Activated T-cell treated with anti-CD3 and anti-CD28 coated beads, Interleukin-2, amount 50 U/mL, for 4 hours (primary cell): ENCODE results near the gene PSMD12. TPM values are rescaled to one million over a fixed set of nuclear protein-coding genes. Genes with fewer than 3 reads are reported as not detected.
"Not testable (repeated sequence)": the region's sequence is repeated elsewhere in the genome, so short reads cannot be mapped to it uniquely, and the experiment has no call there.

Source experiments
- ATAC-seq, 2 donors: fragments of 200-7000 bp; cut with Tn5 transposase; one replicate each; pipeline ENCODE4 v1.10.0; 2021
- DNase-seq: peaks from one replicate; pipeline ENCODE4 v3.0.0-alpha.2; 2020
- H3K27me3 Mint-ChIP-seq: one replicate; pipeline ENCODE4 v1.8.0; 2021; ENCODE audit warnings: low read depth, mixed read lengths
- H3K36me3 Mint-ChIP-seq: one replicate; pipeline ENCODE4 v1.8.0; 2022; ENCODE audit warnings: mixed read lengths; ENCODE audit not compliant: insufficient read depth
- H3K4me1 Mint-ChIP-seq: one replicate; pipeline ENCODE4 v1.8.0; 2021; ENCODE audit warnings: low read depth, mixed read lengths
- H3K4me3 Mint-ChIP-seq: one replicate; pipeline ENCODE4 v1.8.0; 2021; ENCODE audit warnings: mild to moderate bottlenecking, moderate library complexity, mixed read lengths
- H3K9me3 Mint-ChIP-seq: one replicate; pipeline ENCODE4 v1.8.0; 2021; ENCODE audit warnings: mixed read lengths
- total RNA-seq, 3 donors: library from RNA; stranded (reverse); gene quantifications; one replicate each; pipeline ENCODE4 v1.2.1, GENCODE V29; 2021

The PSMD12 gene
- total RNA-seq, 3 donors from 2014 or later = 127 to 142 (median 139) TPM

- Mint-ChIP-seq H3K36me3 (no peaks in the 10 kb centered on the region), H3K9me3 (no peaks in the 10 kb centered on the region), H3K4me3 (no peak overlapping the region), H3K4me1 (no peaks in the 10 kb centered on the region), H3K27me3 (no peaks in the 10 kb centered on the region)
- ATAC-seq = no peak
- no peak for DNase-seq
These were observed 42.0 kb downstream of the PSMD12 start for GRCh38 chr17:67324330-67324729.

- no peak for ATAC-seq
- no peak overlapping the region for H3K4me3 Mint-ChIP-seq
These were observed 42.9 kb downstream of the PSMD12 start for GRCh38 chr17:67323445-67323844.

GRCh38 chr17:67322042-67322787, 44.2 kb downstream of the PSMD12 start:
- no peaks in the 10 kb centered on the region for H3K36me3 Mint-ChIP-seq
- no peak overlapping the region for H3K4me3 Mint-ChIP-seq
- H3K4me1 Mint-ChIP-seq = no peaks in the 10 kb centered on the region
- ATAC-seq (no peak), DNase-seq (no peak)
- no peaks in the 10 kb centered on the region for H3K9me3 Mint-ChIP-seq
- peaks cover 2% of the 10 kb centered on the region for H3K27me3 Mint-ChIP-seq

More at GRCh38 chr17:67323445-67323844, 42.9 kb downstream of the PSMD12 start:
- Mint-ChIP-seq H3K27me3 (peaks cover 2% of the 10 kb centered on the region), H3K9me3 (no peaks in the 10 kb centered on the region), H3K36me3 (no peaks in the 10 kb centered on the region), H3K4me1 (no peaks in the 10 kb centered on the region)
- DNase-seq = no peak

DNA sequence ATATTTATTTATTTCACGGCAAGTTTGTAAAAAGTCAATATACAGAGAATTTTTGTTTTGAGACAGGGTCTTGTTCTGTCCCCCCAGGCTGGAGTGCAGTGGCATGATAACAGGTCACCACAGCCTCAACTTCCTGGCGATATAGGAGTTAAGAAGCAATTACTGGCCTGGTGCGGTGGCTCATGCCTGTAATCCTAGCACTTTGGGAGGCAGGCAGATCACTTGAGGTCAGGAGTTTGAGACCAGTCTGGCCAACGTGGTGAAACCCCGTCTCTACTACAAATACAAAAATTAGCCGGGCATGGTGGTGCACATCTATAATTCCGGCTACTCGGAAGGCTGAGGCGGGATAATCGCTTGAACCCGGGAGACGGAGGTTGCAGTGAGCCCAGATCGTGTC, 44.9 kb downstream of the PSMD12 start:
- not testable (repeated sequence) for H3K27me3 Mint-ChIP-seq, DNase-seq, ATAC-seq, H3K9me3 Mint-ChIP-seq, H3K4me3 Mint-ChIP-seq, H3K4me1 Mint-ChIP-seq, H3K36me3 Mint-ChIP-seq

- Mint-ChIP-seq H3K4me1 (no peaks in the 10 kb centered on the region), H3K36me3 (no peaks in the 10 kb centered on the region), H3K9me3 (no peaks in the 10 kb centered on the region), H3K27me3 (peaks cover 4% of the 10 kb centered on the region), H3K4me3 (no peak overlapping the region)
- ATAC-seq (no peak), DNase-seq (no peak)
These were observed 49.6 kb downstream of the PSMD12 start for GRCh38 chr17:67316781-67317180.

GRCh38 chr17:67315865-67316264, 50.5 kb downstream of the PSMD12 start:
- H3K9me3 Mint-ChIP-seq = no peaks in the 10 kb centered on the region
- ATAC-seq (no peak), DNase-seq (no peak)
- no peaks in the 10 kb centered on the region for H3K4me1 Mint-ChIP-seq
- peaks cover 4% of the 10 kb centered on the region for H3K27me3 Mint-ChIP-seq
- H3K4me3 Mint-ChIP-seq = no peak overlapping the region
- H3K36me3 Mint-ChIP-seq = no peaks in the 10 kb centered on the region

GRCh38 chr17:67312265-67312664, 54.1 kb downstream of the PSMD12 start:
- no peaks in the 10 kb centered on the region for H3K4me1 Mint-ChIP-seq
- ATAC-seq (no peak), DNase-seq (no peak)
- H3K36me3 Mint-ChIP-seq = no peaks in the 10 kb centered on the region
- H3K9me3 Mint-ChIP-seq = no peaks in the 10 kb centered on the region
- peaks cover 2% of the 10 kb centered on the region for H3K27me3 Mint-ChIP-seq
- no peak overlapping the region for H3K4me3 Mint-ChIP-seq

DNA sequence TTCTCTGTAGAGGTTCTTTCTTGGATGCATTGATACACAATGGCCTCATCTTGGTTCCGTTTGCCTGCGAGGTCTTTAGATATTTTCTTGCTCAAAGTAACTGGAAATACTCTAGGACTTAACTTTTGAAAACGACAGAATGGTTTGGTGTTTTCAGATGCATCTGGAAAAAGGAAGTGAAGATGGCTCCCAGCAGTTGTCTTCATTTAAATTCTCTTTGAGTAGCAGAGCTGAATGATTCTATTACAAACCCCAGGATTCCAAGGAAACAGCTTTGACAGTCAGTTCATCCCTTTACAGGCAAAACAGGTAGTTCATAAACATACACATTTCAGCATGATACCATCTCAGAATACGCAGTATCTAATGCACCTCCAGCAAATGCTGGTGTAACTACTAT, 54.8 kb downstream of the PSMD12 start:
- H3K36me3 Mint-ChIP-seq = no peaks in the 10 kb centered on the region
- no peaks in the 10 kb centered on the region for H3K4me1 Mint-ChIP-seq
- H3K4me3 Mint-ChIP-seq = no peak overlapping the region
- no peaks in the 10 kb centered on the region for H3K9me3 Mint-ChIP-seq
- ATAC-seq = no peak
- no peak for DNase-seq
- peaks cover 2% of the 10 kb centered on the region for H3K27me3 Mint-ChIP-seq

- Mint-ChIP-seq H3K9me3 (no peaks in the 10 kb centered on the region), H3K36me3 (no peaks in the 10 kb centered on the region), H3K4me3 (no peak overlapping the region), H3K4me1 (no peaks in the 10 kb centered on the region), H3K27me3 (peaks cover 2% of the 10 kb centered on the region)
- DNase-seq = no peak
- no peak for ATAC-seq
These were observed 56.0 kb downstream of the PSMD12 start for GRCh38 chr17:67310406-67310805.

GRCh38 chr17:67305446-67306235, 60.7 kb downstream of the PSMD12 start:
- not testable (repeated sequence) for ATAC-seq, H3K4me1 Mint-ChIP-seq, H3K9me3 Mint-ChIP-seq, H3K36me3 Mint-ChIP-seq, H3K27me3 Mint-ChIP-seq, H3K4me3 Mint-ChIP-seq, DNase-seq

- Mint-ChIP-seq H3K4me3 (no peak overlapping the region), H3K36me3 (no peaks in the 10 kb centered on the region), H3K27me3 (no peaks in the 10 kb centered on the region), H3K9me3 (no peaks in the 10 kb centered on the region), H3K4me1 (no peaks in the 10 kb centered on the region)
- DNase-seq (no peak), ATAC-seq (no peak)
These were observed 68.9 kb downstream of the PSMD12 start for GRCh38 chr17:67297454-67297960.

DNA sequence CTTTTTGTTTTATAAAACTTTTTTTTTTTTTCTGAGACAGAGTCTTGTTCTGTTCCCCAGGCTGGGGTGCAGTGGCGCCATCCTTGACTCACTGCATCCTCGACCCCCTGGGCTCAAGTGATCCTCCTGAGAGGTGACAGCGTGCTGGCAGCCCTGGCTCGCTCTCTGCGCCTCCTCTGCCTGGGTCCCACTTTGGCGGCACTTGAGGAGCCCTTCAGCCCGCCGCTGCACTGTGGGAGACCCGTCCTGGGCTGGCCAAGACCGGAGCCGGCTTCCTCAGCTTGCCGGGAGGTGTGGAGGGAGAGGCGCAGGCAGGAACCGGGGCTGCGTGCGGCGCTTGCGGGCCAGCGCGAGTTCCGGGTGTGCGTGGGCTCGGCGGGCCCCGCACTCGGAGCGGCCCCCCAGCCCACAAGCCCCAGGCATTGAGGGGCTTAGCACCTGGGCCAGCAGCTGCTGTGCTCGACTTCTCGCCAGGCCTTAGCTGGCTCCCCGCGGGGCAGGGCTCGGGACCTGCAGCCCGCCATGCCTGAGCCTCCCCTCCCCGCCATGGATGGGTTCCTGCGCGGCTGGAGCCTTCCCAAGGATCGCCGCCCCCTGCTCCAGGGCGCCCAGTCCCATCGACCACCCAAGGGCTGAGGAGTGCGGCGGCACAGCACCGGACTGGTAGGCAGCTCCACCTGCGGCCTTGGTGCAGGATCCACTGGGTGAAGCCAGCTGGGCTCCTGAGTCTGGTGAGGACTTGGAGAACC, 71.8 kb downstream of the PSMD12 start:
- no peaks in the 10 kb centered on the region for H3K36me3 Mint-ChIP-seq
- ATAC-seq (no peak), DNase-seq (no peak)
- H3K9me3 Mint-ChIP-seq = no peaks in the 10 kb centered on the region
- H3K27me3 Mint-ChIP-seq = no peaks in the 10 kb centered on the region
- H3K4me3 Mint-ChIP-seq = no peak overlapping the region
- H3K4me1 Mint-ChIP-seq = no peaks in the 10 kb centered on the region

DNA sequence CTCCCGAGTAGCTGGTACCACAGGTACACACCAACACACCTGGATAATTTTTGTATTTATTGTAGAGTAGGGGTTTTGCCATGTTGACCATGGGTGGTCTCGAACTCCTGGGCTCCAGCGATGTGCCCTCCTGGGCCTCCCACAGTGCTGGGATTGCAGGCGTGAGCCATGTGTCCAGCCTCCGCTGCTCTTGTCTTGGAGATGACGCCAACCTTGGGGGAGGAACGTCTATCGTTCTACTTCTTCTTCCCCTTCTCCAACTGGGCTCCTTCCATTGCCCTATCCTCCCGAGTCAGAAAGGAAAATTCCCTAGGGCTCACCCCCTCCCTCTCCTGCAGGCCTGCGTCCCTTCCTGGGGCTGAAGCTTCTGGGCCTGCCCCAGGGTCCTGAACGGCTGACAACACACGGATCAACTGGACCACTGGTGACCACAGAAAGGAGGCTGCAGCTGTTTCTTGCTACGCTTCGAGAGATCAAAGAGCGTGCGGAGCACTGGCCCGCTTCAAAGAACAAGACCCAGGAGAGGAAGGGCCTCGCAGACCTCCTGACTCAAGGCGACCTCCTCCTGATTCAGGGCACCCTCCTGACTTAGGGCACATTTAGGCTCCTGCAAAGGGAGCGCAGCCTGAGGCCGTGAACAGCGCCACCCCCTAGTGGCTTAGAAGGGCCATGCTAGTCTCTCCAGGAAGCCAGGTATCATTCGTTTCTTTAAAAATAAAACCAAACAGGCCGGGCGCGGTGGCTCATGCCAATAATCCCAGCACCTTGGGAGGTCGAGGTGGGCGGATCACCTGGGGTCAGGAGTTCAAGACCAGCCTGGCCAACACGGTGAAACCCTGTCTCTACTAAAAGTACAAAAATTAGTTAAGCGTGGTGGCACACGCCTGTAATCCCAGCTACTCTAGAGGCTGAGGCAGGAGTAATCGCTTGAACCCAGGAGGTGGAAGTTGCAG, 72.8 kb downstream of the PSMD12 start:
- Mint-ChIP-seq H3K4me1 (no peaks in the 10 kb centered on the region), H3K36me3 (no peaks in the 10 kb centered on the region), H3K9me3 (no peaks in the 10 kb centered on the region), H3K4me3 (peak overlapping the region; percentile 19), H3K27me3 (no peaks in the 10 kb centered on the region)
- ATAC-seq = peak; percentile 95 to 97
- DNase-seq = peak; percentile 61
